Ramos (cell line): Measurements from ENCODE around the gene HEXB.
"Not testable (repeated sequence)": the region's sequence is repeated elsewhere in the genome, so short reads cannot be mapped to it uniquely, and the experiment has no call there.

Experiments used
- in situ Hi-C: fragments of 300-500 bp; cut with MboI; formaldehyde crosslinking; loops from one replicate; pipeline ENCODE4 v1.14.3; 2022; ENCODE audit warnings: low sequenced_read_pairs; ENCODE audit not compliant: unreplicated experiment

Gene HEXB

GRCh38 chr5:74655206-74655605 is 29.8 kb upstream of the HEXB start:
- in situ Hi-C loops = loop anchor here (25.0 kb wide), 1 partner anchor 257 kb away; no protein-coding TSS in a partner anchor

- in situ Hi-C loops = loop anchor here (25.0 kb wide), 1 partner anchor 257 kb away; no protein-coding TSS in a partner anchor
Observed at GRCh38 chr5:74655716-74656115, 29.3 kb upstream of the HEXB start.

GRCh38 chr5:74657165-74657564 is 27.9 kb upstream of the HEXB start:
- in situ Hi-C loops = loop anchor here (25.0 kb wide), 1 partner anchor 255 kb away; no protein-coding TSS in a partner anchor

- in situ Hi-C loops = loop anchor here (25.0 kb wide), 1 partner anchor 253 kb away; no protein-coding TSS in a partner anchor
Observed at GRCh38 chr5:74659172-74659571, 25.9 kb upstream of the HEXB start.

- in situ Hi-C loops = loop anchor here (25.0 kb wide), 1 partner anchor 252 kb away; no protein-coding TSS in a partner anchor
Observed at GRCh38 chr5:74660140-74660539, 24.9 kb upstream of the HEXB start.

- in situ Hi-C loops = loop anchor here (25.0 kb wide), 1 partner anchor 251 kb away; no protein-coding TSS in a partner anchor
Observed at GRCh38 chr5:74660873-74661272, 24.2 kb upstream of the HEXB start.

GRCh38 chr5:74664551-74664950 is 20.5 kb upstream of the HEXB start:
- in situ Hi-C loops = loop anchor here (25.0 kb wide), 1 partner anchor 248 kb away; no protein-coding TSS in a partner anchor

GRCh38 chr5:74665273-74665672 is 19.8 kb upstream of the HEXB start:
- in situ Hi-C loops = loop anchor here (25.0 kb wide), 1 partner anchor 247 kb away; no protein-coding TSS in a partner anchor

GRCh38 chr5:74665816-74666215 is 19.2 kb upstream of the HEXB start:
- in situ Hi-C loops = loop anchor here (25.0 kb wide), 1 partner anchor 246 kb away; no protein-coding TSS in a partner anchor

GRCh38 chr5:74667396-74667795 is 17.6 kb upstream of the HEXB start:
- in situ Hi-C loops = loop anchor here (25.0 kb wide), 1 partner anchor 245 kb away; no protein-coding TSS in a partner anchor

GRCh38 chr5:74669821-74670220 is 15.2 kb upstream of the HEXB start:
- in situ Hi-C loops = loop anchor here (25.0 kb wide), 1 partner anchor 242 kb away; no protein-coding TSS in a partner anchor

- in situ Hi-C loops = loop anchor here (25.0 kb wide), 1 partner anchor 242 kb away; no protein-coding TSS in a partner anchor
Observed at GRCh38 chr5:74670396-74671038, 14.5 kb upstream of the HEXB start.

GRCh38 chr5:74672215-74672877 is 12.7 kb upstream of the HEXB start:
- in situ Hi-C loops = loop anchor here (25.0 kb wide), 1 partner anchor 240 kb away; no protein-coding TSS in a partner anchor

- in situ Hi-C loops = loop anchor here (25.0 kb wide), 1 partner anchor 239 kb away; no protein-coding TSS in a partner anchor
Observed at GRCh38 chr5:74673011-74673790, 11.8 kb upstream of the HEXB start.

- in situ Hi-C loops = not testable (repeated sequence)
Observed at GRCh38 chr5:74676466-74676865, 8.6 kb upstream of the HEXB start.

- in situ Hi-C loops = not testable (repeated sequence)
Observed at GRCh38 chr5:74678123-74678522, 6.9 kb upstream of the HEXB start.

GRCh38 chr5:74679300-74679699 is 5.7 kb upstream of the HEXB start:
- in situ Hi-C loops = not testable (repeated sequence)

- in situ Hi-C loops = no loop called here
Observed at GRCh38 chr5:74679966-74680365, 5.1 kb upstream of the HEXB start.

GRCh38 chr5:74685979-74686631 is 1.1 kb downstream of the HEXB start:
- in situ Hi-C loops = no loop called here
